Parathyroid adenoma (tissue), 2 donors: Measurements from ENCODE around the gene WIZ.

ENCODE experiments used
- H2AFZ ChIP-seq: fragments of 300-600 bp; sonication (generic); one replicate; pipeline ENCODE4 v1.7.0; 2017; ENCODE audit warnings: antibody characterized with exemption, mild to moderate bottlenecking
- H3K27ac ChIP-seq: fragments of 300-600 bp; sonication (generic); one replicate; pipeline ENCODE4 v1.7.0; 2017
- H3K27me3 ChIP-seq: fragments of 300-600 bp; sonication (generic); one replicate; pipeline ENCODE4 v1.7.0; 2017; ENCODE audit warnings: low read length; ENCODE audit not compliant: control insufficient read depth, insufficient read depth
- H3K36me3 ChIP-seq: fragments of 300-600 bp; sonication (generic); one replicate; pipeline ENCODE4 v1.7.0; 2017; ENCODE audit warnings: low read length; ENCODE audit not compliant: control insufficient read depth, insufficient read depth
- H3K4me1 ChIP-seq: fragments of 300-600 bp; sonication (generic); one replicate; pipeline ENCODE4 v1.7.0; 2017; ENCODE audit warnings: control low read depth
- H3K4me2 ChIP-seq: fragments of 300-600 bp; sonication (generic); one replicate; pipeline ENCODE4 v1.7.0; 2017; ENCODE audit warnings: low read length
- H3K4me3 ChIP-seq: fragments of 300-600 bp; sonication (generic); one replicate; pipeline ENCODE4 v1.7.0; 2017; ENCODE audit warnings: low read depth, low read length
- H3K79me2 ChIP-seq: fragments of 300-600 bp; sonication (generic); one replicate; pipeline ENCODE4 v1.7.0; 2017; ENCODE audit warnings: control low read depth
- H3K9ac ChIP-seq: fragments of 300-600 bp; sonication (generic); one replicate; pipeline ENCODE4 v1.7.0; 2017; ENCODE audit warnings: mild to moderate bottlenecking
- H3K9me3 ChIP-seq: fragments of 300-600 bp; sonication (generic); one replicate; pipeline ENCODE4 v1.7.0; 2017; ENCODE audit warnings: low read length; ENCODE audit not compliant: control insufficient read depth
- TF ChIP-seq, protein P1 (sequence below): fragments of 300-600 bp; sonication (generic); IDR thresholded peaks from one replicate; pipeline ENCODE4 v1.7.0; 2017; ENCODE audit warnings: antibody characterized with exemption, mild to moderate bottlenecking
- donor health status: primary hyperparathyroidism.

The WIZ gene

DNA sequence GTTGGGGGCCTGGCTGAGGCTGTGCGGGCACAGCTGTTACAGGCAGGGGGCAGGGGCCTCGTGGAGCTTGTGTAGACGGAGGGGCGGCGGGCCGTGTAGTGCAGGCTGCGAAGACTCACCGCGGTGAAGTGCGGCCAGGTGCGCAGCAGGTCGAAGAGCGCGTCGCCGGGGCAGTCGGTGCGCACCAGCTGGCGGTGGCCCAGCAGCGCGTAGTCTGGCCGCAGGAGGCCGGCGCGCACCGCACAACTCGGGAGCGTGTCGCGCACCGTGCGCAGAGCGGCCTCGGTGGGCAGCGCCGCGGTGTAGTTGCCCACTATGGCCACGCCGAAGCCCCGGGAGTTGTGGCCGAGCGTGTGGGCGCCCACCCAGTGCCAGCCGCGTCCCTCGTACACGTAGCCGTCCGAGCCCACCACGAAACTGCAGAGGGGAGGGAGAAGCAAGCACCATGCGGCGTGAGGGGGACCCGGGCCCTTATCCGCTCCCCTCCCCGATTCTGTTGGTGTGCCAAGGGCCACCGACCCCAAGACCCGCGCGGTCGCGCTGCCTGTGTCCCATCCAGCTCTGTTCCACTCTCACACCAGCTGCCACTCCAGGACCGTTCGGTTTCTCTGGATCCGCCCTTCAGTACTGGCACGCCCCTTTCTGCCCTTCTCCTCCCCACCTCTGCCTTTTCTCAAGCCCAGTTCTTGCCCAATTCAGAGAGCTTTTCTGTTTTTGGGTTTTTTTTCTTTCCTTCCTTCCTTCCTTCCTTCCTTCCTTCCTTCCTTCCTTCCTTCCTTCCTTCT, 19.9 kb upstream of the WIZ start:
- no peaks in the 10 kb centered on the region for H3K9me3 ChIP-seq
- H3K36me3 ChIP-seq, result no peaks in the 10 kb centered on the region
- TF ChIP-seq, protein P1, sequence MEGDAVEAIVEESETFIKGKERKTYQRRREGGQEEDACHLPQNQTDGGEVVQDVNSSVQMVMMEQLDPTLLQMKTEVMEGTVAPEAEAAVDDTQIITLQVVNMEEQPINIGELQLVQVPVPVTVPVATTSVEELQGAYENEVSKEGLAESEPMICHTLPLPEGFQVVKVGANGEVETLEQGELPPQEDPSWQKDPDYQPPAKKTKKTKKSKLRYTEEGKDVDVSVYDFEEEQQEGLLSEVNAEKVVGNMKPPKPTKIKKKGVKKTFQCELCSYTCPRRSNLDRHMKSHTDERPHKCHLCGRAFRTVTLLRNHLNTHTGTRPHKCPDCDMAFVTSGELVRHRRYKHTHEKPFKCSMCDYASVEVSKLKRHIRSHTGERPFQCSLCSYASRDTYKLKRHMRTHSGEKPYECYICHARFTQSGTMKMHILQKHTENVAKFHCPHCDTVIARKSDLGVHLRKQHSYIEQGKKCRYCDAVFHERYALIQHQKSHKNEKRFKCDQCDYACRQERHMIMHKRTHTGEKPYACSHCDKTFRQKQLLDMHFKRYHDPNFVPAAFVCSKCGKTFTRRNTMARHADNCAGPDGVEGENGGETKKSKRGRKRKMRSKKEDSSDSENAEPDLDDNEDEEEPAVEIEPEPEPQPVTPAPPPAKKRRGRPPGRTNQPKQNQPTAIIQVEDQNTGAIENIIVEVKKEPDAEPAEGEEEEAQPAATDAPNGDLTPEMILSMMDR, result no peak
- H3K4me1 ChIP-seq, result no peaks in the 10 kb centered on the region
- no peak overlapping the region for H3K9ac ChIP-seq
- no peak overlapping the region for H3K27ac ChIP-seq
- H3K4me2 ChIP-seq, result no peak overlapping the region
- H3K27me3 ChIP-seq, result no peaks in the 10 kb centered on the region
- no peaks in the 10 kb centered on the region for H3K79me2 ChIP-seq
- peak overlapping the region; percentile 42 for H2AFZ ChIP-seq
- no peak overlapping the region for H3K4me3 ChIP-seq

DNA sequence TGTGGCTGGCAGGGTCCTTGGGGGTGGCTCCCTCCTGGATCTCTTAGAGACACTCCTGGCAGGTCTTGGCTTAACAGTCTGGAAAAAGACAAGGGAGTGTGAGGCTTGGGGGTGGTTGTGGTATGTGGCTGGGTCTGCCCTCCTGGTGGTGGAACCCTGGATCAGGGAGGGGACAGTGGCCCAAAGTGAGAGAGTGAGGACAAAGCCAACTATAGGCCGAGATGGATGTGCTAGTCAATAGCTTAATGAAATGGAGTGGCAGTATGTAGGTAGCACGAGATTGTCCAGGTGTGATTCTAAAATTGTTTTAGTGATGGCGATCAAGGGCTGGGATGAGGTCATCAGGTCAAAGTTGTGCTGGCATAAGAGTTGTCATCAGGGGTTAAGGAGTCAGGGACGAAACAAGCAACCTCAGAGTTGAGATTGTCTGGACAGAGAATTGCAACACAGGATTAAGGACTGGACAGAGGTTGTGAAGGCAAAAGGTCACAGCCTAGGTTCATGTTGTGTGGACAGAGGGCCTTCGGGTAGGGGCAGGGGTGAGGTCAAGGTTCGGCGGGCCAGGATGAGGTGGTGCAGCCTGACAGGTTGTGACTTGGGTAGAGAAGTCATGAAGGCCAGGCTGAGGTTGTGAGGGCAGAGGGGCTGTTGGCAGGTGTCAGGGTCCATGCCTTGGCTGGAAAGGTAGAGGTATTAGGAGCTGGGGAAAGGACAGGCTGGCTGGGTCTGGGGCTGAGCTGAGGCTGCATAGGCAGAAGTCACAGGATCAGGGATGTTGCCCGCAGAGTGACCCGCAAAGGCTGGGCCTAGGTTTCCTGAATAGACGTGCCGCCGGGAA, 19.1 kb upstream of the WIZ start:
- H3K27ac ChIP-seq, result no peak overlapping the region
- no peak overlapping the region for H3K4me3 ChIP-seq
- no peaks in the 10 kb centered on the region for H3K4me1 ChIP-seq
- H3K79me2 ChIP-seq, result no peaks in the 10 kb centered on the region
- H3K36me3 ChIP-seq, result no peaks in the 10 kb centered on the region
- TF ChIP-seq, protein P1, result no peak
- no peaks in the 10 kb centered on the region for H3K9me3 ChIP-seq
- H2AFZ ChIP-seq, result no peak overlapping the region
- H3K27me3 ChIP-seq, result no peaks in the 10 kb centered on the region
- H3K9ac ChIP-seq, result no peak overlapping the region
- H3K4me2 ChIP-seq, result no peak overlapping the region

DNA sequence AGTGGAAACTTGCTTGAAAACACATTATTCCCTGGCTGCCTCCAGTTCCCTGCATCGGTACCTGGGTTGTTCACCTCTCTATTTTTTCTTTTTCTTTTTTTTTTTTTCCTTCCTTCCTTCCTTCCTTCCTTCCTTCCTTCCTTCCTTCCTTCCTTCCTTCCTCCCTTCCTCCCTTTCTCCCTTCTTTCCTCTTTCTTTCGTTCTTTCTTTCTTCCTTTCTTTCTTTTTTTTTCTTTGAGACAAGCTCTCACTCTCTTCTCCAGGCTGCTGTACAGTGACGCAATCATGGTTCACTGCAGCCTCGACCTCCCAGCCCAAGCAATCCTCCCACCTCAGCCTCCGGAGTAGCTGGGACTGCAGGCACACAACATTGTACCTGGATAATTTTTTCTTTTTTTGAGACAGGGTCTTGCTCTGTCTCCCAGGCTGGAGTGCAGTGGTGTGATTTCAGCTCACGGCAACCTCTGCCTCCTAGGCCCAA, 18.0 kb upstream of the WIZ start:
- no peak overlapping the region for H2AFZ ChIP-seq
- H3K9me3 ChIP-seq, result no peaks in the 10 kb centered on the region
- H3K4me1 ChIP-seq, result no peaks in the 10 kb centered on the region
- no peak overlapping the region for H3K4me3 ChIP-seq
- no peak overlapping the region for H3K27ac ChIP-seq
- TF ChIP-seq, protein P1, result no peak
- H3K9ac ChIP-seq, result no peak overlapping the region
- no peaks in the 10 kb centered on the region for H3K36me3 ChIP-seq
- no peak overlapping the region for H3K4me2 ChIP-seq
- H3K79me2 ChIP-seq, result no peaks in the 10 kb centered on the region
- no peaks in the 10 kb centered on the region for H3K27me3 ChIP-seq

DNA sequence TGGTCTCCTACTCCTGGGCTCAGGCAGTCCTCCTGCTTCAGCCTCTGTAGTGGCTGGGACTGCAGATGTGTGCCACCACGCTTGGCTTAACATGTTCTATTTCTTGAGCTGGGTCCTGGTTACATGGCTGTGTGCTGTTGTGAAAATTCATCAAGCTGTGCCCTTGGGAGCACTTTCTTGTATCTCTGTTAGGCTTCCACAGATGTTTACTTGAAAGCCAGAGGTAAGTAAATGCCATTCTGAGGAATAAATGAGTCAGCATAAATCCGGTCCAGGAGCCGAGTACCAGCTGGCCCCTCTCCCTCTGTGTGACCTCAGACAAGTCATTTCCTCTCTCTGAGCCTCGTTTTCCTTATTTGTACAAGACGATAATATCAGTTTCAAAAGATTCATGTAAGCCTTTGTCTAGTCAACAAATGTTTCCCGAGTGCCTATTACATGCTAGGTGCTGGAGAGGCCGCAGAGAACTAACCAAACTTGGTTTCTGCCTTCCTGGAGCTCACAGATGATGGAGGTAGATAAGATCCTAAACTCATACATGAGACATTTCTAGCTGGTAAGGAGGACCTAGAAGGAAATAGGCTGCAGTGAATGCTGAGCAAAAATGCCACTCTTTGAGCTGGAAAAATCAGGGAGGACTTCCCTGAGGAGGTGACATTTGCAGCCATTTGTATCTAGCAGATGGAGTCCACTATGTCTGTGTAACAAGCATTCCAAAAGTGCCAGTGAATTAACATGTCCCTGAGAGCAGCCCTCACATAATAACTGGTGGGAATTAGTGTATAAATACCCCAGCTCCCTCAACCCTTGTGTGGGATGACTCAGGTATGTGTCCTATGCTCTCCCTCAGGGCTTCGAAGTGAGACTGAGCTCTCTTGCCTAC, 17.3 kb upstream of the WIZ start:
- no peaks in the 10 kb centered on the region for H3K36me3 ChIP-seq
- H3K4me2 ChIP-seq, result no peak overlapping the region
- TF ChIP-seq, protein P1, result no peak
- H3K27ac ChIP-seq, result no peak overlapping the region
- H3K79me2 ChIP-seq, result no peaks in the 10 kb centered on the region
- H3K4me1 ChIP-seq, result no peaks in the 10 kb centered on the region
- no peak overlapping the region for H3K9ac ChIP-seq
- no peaks in the 10 kb centered on the region for H3K9me3 ChIP-seq
- H3K27me3 ChIP-seq, result no peaks in the 10 kb centered on the region
- H2AFZ ChIP-seq, result no peak overlapping the region
- H3K4me3 ChIP-seq, result no peak overlapping the region
